NCI-H1694 (cell line): ENCODE data around the gene TAS2R38.
"Not testable (repeated sequence)": the region's sequence is repeated elsewhere in the genome, so short reads cannot be mapped to it uniquely, and the experiment has no call there.

Experiments used
- DNase-seq: peaks from one replicate; lab custom pipeline; 2025; lab: John Stamatoyannopoulos, UW

Gene TAS2R38

DNA sequence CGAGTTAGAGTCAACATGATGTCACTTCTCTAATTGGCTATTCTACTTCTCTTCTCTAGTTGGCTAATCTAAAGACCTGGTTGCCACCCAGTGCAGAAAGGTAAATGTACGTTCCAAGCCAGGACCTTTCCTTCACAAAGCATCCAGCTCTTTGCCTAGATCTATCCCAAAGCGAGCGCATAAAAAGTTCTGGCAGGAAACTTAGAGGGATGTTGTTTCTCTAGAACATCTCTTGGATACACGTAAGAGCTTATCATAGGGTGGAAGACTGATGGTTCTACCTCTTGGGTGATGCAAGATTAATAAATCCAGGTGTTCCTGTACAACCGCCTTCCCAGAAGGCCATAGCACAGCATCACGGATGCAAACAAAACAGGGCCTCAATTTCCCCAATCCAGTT is at the start of gene TAS2R38:
TSS of gene TAS2R38 (minus strand) at position 101 of the 400 bp plus-strand sequence. CDS start at position 17, 84 bp downstream.
- no peak for DNase-seq

DNA sequence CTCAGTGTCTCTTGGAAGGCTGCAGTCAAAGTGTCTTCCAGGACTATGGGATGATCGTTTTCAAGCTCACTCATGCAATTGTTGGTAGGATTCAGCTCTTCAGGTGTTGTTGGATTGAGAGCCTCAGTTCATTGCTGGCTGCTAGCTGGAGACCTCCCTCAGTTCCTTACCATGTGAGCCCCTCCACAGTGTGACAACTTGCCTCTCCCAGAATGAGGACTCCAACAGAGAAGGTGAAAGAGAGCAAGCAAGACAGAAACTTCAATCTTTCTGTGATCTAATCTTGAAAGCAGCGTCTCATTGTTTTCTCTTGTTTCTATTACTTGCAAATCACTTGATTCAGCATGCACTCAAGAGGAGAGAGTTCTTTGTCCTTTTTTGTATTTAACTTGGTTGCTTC is 44.6 kb upstream of the TAS2R38 start:
- DNase-seq = no peak

DNA sequence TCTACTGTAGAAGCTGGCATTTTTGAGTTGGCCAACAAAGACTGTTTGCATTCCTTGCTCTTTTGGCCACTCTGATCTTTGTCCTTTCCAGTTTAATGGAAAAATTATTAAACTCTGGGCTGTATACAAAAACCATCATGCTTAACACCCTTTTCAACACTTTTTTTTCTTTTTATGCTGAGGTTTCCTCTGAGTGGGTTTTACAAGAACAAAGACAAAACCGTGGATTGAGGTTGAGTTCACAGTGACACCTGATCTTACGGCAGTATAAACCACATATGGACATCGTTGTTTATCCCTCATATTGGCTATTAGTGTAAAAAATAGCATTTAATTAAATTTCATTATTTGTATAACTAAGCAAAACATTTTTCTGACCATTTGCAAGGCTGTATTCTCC is 43.9 kb upstream of the TAS2R38 start:
- no peak for DNase-seq

DNA sequence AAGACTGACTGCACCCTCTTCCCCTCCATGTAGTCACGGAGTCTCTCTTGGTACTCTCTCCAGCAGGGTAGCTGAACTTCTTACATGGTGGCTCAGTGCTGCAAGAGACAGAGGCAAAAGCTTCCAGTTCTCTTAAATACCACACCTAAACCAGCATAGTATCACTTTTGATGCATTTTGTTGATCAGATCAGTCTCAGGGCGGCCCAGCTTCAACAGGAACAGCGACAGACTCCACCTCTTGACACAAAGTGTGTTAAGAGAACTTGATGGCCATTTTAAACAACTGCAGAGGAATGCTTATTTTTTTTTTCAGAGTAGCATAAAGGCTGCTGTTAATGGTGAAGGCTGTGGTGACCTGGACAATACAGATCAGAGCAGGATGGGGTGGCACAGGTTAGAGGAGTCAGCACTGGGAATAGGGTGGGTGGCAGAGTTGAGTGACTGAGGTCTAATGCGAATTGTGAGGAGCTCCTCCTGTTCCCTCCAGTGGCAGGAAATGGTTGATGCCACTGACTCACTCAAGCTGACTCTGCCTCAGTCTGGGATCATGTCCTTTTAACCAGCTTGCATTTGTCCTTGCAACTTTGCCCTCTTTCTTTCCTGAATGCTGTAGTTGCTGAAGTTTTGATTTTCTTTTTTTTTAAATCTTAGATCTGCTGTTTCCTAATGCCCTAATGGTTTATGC is 39.4 kb upstream of the TAS2R38 start:
- DNase-seq = no peak

DNA sequence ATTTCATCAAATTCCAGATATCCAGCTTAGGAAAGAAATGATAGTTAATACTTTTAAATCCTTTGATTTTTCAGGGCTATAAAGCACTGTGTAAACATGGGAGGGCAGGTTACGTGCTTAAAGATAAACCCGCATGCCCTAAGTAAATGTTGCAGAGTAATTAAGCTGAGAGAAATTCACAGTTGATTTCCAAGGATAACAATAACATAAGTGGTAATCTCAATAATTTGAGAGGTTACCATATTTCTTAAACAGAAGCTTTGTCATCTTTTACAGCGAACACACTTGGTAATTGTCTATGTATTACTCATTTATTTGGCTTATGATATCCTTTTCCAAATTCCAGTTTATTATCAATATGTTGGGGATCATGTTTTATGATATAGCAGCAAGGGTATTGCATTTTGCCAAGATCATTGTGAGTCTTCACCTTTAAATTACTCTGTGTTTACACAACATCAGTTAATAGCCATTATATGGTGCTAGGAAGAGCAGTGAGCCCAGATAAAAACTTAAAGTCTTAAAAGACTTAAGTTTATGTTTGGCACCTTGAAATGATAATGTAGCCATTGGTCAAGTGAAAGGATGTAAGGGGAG is 37.5 kb upstream of the TAS2R38 start:
- DNase-seq = no peak

DNA sequence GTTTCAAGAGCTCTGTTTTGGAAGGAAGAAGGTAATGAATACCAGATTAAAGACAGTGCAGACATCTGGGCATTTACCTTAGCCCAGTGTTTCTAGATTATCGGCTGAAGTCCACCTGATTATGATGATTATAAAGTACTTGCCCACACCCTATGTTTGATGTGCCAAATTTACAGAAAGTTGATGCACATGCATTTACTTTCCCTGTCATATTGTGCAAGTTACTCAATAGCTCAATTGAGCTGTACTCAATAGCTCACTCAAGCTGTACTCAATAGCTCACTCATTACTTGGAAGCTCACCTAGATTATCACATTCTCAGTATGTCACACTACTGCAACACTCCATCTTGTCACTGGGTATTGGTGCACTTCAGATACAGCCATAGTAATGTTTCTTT is 35.6 kb upstream of the TAS2R38 start:
- DNase-seq = no peak

DNA sequence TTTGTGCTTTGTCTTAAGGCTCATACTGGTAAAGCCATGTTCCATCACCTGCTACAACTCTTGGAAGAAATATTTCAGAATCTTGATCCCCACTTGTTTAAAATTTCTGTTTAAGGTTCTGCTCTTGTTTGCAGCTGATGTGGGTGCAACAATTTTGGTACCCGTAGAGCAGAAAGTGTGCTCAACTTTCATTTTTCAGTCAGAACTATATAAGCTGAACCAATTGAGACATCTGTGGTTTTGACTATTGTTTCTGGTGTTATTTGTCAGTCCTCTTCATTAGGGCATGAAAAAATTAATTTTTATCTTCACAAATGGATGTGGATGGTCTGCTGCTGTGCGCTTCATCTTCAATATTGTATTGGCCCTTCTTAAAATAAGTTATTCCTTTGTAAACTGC is 33.0 kb upstream of the TAS2R38 start:
- no peak for DNase-seq

DNA sequence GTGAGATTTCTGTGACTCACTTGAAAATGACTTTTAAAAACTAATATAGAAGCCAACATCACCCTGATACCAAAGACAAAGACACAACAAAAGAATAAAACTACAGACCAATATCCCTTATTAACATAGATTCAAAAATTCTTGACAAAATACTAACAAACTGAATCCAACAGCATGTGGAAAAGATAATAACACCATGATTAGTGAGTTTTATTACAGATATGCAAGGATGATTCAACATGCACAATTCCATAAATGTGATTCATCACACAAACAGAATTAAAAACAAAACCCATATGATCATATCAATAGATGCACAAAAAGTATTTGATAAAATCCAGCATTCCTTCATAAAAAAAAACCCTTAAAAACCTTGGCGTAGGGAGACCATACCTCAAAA is 28.6 kb upstream of the TAS2R38 start:
- DNase-seq = no peak

DNA sequence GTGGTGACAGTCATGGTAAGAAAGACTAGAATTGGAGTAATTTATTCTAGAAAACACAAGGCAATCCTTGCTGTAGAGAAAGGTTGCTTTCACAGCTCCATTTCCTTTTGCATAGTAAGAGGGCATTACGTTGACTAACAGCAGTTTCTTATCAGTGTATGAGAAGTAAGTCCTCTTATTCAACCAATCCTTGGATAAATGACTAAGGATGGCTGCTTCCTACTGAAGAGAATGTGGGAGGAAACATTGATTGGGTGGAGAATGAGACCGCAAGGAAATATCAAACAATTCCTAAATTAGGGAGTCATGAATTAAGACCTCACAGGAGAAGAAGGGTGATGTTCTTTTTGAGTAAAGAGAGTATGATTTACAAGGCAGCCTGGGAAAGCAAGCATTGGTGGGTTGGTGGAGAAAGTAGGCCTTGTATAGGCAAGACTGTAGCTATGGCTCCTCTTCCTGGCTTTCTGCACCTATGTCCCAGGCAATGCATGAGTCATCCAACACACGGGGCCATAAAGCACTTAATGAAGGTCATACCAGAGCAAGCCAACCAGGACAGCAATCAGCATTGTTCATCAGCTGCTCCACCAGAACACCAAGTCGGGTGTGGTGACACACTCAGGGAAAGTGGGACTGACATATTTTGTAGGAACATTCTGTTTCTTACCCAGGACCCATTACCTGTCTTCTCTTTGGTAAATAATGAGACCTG is 27.7 kb upstream of the TAS2R38 start:
- no peak for DNase-seq

DNA sequence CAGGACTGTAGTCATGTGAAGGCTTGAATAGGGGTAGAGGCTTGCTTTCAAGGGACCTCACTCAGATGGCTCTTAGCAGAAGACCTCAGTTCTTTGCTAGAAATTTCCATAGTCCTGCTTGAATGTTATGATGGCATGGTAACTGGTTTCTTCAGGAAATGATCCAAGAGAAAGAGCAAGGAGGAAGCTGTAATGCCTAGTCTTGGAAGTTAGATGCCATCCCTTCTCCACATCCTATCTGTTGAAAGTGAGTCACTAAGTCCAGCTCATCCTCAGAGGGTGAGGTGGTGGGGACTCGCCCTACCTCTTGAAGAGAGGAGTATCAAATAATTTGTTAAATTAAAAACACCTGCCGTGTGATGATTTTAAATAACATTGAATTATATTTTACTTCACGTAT is 26.7 kb upstream of the TAS2R38 start:
- no peak for DNase-seq

DNA sequence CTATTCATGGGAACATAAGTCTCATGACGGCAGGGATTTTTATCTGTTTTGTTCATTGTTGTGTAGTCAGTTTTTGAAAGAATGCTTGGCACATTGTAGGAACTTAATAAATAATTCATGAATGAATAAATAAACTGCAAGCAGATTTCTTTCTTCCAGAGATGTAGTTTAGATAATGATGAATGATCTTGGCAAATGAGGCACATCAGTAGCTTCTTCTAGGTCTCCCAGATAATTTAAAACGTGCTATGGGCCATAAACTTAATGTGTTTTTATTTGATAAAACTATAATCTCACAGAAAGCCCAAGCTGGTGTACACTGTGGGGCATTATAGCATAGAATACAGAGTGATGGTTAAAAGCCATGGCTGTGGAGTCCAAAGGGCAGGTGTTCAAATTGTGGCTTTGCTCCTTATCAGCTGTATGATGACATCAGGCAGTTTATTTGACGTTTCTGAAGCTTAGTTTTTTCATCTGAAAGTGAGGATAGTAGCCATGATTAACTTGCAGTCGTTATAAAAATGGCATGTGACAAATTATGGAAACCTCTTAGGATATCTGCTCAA is 25.6 kb upstream of the TAS2R38 start:
- no peak for DNase-seq

DNA sequence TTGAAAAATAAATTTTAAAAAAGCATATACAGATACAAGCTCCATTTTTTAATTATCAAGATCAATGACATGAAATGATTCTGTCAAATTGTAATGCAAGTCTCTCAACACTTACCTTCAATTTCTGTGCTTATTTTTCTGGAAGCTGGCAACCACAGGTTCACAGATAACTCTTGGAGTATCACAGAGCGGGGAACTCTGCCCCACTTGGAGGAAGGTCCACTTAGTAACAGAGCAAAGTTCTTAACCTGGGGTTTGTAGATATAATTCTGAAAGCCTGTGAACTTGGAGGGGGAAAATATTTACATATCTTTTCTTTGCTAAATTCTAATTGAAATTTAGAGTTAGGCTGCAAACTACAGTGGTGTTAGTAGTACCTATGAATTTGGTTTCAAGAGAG is 19.8 kb upstream of the TAS2R38 start:
- no peak for DNase-seq

DNA sequence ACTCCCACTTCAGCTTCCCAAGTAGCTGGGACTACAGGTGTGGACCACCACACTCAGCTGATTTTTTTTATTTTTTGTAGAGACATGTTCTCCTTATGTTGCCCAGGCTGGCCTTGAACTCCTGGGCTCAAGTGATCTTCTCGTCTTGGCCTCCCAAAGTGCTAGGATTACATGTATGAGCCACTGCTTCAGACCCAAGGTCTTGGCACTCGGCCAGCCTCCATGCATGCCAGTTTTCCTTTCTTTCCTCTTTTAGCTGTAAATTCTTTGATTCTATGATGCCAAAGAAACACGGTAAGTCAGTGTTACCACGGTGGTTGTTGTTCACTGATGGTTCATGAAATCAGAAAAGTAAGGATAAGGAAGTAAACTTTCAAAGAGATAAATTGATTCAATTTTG is 19.1 kb upstream of the TAS2R38 start:
- no peak for DNase-seq

DNA sequence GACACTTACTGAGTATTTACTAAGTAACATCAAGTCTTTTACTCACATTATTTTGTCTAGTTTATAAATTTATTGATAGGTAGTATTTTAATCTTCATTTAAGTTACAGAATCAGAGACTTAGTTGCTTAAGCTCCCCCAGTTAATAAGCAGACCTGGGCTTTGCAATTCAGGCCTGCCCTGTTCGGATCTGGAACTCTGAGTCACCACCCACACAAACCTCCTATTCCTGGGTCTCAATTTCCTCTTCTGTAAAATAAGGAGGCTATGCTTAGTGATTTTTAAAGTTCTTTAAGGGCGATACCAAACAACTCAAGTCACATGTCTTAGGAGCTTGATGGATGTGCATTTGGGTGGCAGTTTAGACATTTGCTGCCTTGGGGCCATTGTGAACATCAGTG is 18.6 kb upstream of the TAS2R38 start:
- no peak for DNase-seq

DNA sequence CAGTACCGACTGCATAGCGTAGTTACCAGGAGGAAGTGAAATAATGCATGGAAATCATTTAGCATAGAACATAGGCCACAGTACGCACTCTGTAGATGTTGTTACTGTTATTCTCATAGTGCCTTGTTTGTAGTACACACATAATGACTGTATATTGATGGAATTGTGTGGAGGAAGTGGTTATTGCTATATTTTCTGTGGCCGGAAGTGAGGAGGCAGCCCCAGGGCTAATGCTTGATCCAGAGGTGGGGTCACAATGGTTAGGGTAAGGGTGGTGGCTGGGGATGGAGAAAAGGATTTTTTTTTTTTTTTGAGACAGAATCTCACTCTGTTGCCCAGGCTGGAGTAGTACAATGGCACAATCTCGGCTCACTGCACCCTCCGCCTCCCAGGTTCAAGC is 17.6 kb upstream of the TAS2R38 start:
- DNase-seq = no peak

DNA sequence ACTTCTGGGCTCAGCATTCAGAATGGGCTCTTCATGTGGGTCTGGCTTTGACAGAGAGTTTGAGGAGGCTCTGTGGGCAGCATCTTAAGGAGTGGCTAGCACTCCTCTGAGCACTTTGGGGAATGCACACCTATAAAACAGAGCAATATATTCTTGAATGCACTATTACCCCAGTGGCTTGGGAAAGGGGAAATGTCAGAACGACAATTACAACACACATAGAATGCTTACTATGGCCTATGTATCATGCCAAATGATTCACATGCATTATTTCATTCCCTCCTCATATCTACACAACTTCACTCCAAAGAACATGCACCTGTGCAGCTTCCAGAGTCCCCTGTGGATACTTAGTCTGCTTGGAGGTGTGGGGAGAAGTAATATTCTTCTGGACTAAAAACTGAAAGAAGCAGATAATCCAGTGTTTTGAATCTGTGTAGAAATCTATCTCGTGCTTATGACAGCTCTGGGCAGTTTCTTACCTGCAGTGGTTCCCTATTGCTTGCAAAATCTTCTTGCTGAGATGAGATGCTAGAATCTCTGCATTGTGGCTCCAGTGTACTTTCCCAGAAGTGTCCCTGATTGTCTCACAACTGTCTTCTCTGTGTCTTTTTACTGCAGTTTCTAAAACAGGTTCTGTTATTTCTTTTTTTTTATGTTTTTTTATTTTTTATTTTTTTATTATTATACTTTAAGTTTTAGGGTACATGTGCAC is 16.6 kb upstream of the TAS2R38 start:
- DNase-seq = no peak

DNA sequence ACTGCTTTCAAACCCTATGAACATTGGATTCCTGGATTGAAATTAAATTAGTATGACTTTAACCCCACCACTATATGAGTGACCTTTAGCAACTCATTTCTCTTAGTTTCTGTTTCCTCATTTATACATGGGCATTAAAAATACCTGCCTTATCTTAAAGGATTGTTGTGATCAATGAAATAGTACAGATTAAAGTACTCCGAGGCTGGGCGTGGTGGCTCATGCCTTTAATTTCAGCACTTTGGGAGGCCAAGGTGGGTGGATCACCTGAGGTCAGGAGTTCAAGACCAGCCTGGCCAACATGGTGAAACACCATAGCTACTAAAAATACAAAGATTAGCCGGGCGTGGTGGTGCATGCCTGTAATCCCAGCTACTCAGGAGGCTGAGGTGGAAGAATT is 14.2 kb upstream of the TAS2R38 start:
- not testable (repeated sequence) for DNase-seq

DNA sequence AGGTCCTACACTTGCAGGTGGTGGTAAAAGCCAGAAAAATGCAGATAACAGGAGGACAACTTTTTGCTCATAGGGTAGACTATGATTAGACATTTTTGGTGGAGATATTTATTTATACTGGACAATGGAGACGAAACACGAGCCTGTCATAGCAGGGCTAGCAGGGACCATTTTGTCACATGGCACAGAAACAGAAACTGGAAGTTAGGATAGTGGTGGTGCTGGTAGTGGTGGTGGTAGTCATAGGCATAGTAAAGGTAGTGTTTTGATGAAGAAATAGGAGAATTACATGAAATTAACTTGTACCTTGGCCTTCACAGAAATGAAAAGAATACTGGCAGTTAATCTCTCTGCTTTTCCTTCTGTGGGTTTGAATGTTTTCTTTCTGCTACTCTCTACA is 13.3 kb upstream of the TAS2R38 start:
- no peak for DNase-seq

DNA sequence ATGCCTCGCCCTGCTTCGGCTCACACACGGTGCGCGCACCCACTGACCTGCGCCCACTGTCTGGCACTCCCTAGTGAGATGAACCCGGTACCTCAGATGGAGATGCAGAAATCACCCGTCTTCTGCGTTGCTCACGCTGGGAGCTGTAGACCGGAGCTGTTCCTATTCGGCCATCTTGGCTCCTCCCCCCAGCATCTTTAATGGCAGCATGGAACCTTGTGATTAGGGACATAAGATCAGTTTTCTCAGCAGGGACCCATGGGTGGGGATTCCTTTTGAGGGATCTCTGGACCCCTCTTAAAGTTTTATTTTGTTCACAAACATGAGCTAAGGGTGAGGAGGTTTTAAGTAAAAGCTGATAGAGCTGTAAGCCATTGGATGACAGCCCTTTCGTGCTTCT is 12.4 kb upstream of the TAS2R38 start:
- not testable (repeated sequence) for DNase-seq

DNA sequence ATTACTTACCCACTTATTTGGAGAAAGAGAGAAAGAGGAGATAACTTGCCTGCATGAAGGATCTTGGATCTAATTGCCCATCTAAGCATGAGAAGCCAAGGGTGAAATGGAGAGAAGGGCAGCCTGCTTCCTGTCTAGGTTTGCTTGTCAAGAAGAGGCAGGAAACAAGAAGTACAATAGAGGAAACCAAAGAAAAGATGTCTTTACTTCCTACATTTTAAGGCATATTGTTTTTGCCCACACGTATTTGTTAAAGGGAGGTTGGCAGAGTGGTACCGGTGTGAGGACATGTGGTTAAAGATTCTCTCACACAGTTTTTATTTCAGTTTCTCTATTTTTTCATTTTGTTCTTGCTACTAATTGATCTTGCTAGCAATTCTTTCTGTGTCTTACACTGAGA is 6.0 kb upstream of the TAS2R38 start:
- no peak for DNase-seq

DNA sequence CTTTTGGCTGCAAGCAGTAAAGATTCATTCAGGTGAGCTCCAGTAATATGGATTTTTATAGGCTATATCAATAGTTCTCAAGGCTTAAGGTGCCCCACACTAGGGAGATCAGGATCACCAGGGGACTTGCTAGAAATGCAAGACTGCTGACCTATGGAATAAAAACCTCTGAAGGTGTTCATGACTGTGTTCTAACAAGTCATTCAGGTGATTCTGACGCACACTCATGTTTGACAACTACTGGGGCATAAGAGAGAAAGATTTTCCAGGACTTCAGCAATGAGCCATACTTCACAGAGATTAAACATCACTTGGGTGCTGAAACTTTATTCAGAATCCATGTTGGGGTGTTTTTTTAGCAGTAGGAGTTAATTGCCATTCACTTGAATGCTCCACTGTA is 4.8 kb upstream of the TAS2R38 start:
- DNase-seq = no peak

DNA sequence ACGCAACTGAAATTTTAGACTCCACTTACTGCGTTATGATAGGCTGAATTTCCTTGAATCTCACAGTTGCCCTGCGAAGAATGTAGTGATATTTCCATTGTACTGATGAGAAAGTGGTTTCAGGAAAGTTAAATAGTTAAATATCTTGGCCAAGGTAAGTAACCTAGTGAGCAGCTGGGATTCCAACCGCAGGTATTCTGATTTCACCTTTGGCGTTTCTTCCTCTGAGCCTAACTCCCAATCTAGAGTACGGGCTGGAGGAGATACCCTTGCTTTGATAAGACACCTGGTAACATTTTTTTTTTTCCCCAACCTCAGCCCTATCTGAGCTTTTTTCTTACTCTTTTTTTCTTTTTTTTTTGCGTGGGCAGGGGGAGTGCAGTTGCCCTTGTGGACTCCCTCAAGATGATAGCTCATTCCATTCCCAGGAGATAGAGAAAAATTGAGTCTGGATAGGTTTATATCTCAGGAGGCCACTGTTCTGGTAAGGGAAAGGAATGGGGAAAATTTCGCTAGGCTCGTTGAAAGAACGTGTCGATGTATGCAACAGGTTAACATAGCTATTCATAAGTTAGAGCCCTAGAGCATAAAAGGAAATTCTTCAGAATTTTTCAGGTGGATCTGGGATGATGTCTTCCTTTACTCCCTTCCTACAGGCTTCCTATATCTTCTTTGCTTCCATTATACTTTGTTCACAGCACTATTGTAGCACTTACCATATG is 3.1 kb upstream of the TAS2R38 start:
- DNase-seq = no peak
